ENCODE measurements around the gene HBM.

DNA sequence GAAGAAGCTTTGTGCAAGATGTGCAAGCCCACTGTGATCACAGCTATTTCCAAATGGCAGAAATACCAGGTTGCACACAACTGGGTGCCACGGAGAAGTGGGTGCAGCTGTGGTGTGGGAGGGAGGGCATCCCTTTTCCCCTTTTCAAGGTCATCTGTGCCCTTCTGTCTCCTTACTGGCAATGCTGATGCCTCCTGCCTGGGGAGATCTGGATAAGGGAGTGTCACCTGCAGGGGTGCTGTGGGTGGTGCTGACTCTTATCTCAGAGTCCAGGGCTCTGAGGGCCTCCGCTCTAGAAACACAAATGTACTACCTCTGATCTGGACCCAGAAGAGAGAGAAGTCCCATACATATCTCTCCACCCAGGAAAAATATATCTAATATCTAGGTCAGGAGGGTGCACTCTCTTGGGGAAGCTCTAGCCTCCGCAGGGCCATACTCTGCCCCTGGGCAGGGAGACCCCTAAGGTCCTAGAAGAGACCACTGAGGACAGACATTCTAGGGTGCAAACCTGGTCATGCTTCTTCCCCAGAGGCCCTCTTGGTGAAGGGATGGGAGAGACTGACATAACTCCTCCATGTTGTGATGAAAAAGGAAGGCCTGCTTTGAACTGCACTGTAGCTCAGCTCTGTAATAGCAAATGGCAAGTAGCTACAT, 45.8 kb upstream of the HBM start:
- TF ChIP-seq ESRRG (CRISPR knock-in tag; IDR thresholded peaks at IDR 0.05) (no peak), PPARA (CRISPR knock-in tag; IDR thresholded peaks at IDR 0.05; ENCODE audit: borderline replicate concordance) (no peak), TOX (CRISPR knock-in tag; IDR thresholded peaks at IDR 0.05; ENCODE audit: borderline replicate concordance) (no peak)
- TF ChIP-seq, protein P1, sequence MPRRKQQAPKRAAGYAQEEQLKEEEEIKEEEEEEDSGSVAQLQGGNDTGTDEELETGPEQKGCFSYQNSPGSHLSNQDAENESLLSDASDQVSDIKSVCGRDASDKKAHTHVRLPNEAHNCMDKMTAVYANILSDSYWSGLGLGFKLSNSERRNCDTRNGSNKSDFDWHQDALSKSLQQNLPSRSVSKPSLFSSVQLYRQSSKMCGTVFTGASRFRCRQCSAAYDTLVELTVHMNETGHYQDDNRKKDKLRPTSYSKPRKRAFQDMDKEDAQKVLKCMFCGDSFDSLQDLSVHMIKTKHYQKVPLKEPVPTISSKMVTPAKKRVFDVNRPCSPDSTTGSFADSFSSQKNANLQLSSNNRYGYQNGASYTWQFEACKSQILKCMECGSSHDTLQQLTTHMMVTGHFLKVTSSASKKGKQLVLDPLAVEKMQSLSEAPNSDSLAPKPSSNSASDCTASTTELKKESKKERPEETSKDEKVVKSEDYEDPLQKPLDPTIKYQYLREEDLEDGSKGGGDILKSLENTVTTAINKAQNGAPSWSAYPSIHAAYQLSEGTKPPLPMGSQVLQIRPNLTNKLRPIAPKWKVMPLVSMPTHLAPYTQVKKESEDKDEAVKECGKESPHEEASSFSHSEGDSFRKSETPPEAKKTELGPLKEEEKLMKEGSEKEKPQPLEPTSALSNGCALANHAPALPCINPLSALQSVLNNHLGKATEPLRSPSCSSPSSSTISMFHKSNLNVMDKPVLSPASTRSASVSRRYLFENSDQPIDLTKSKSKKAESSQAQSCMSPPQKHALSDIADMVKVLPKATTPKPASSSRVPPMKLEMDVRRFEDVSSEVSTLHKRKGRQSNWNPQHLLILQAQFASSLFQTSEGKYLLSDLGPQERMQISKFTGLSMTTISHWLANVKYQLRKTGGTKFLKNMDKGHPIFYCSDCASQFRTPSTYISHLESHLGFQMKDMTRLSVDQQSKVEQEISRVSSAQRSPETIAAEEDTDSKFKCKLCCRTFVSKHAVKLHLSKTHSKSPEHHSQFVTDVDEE (CRISPR knock-in tag; IDR thresholded peaks at IDR 0.05) = no peak

Measured in SK-N-SH treated with all-trans-retinoic acid at 6 μM for 48 hours (cell line).